Mesothelial cell of epicardium (in vitro differentiated cells): ENCODE results near the gene PREPL. TPM values are rescaled to one million over a fixed set of nuclear protein-coding genes. Genes with fewer than 3 reads are reported as not detected.

ENCODE experiments used
- DNase-seq, 2 experiments: peaks; one replicate each; pipeline ENCODE4 v3.0.0; 2021; ENCODE audit warnings: low spot score in 2 of 2; ENCODE audit not compliant: unreplicated experiment in 2 of 2
- H3K27ac Mint-ChIP-seq: 2 replicates; pipeline ENCODE4 v1.8.0; 2021; ENCODE audit warnings: mixed read lengths
- H3K27me3 Mint-ChIP-seq: 2 replicates; pipeline ENCODE4 v1.8.0; 2021; ENCODE audit warnings: low read depth, mixed read lengths
- H3K36me3 Mint-ChIP-seq: 2 replicates; pipeline ENCODE4 v1.8.0; 2021; ENCODE audit warnings: mixed read lengths
- H3K4me1 Mint-ChIP-seq: 2 replicates; pipeline ENCODE4 v1.8.0; 2021; ENCODE audit warnings: mixed read lengths
- H3K4me3 Mint-ChIP-seq: 2 replicates; pipeline ENCODE4 v1.8.0; 2021; ENCODE audit warnings: mild to moderate bottlenecking, moderate library complexity, mixed read lengths
- H3K9me3 Mint-ChIP-seq: 2 replicates; pipeline ENCODE4 v1.8.0; 2021; ENCODE audit warnings: mixed read lengths
- total RNA-seq: library from RNA; stranded (reverse); gene quantifications from 3 replicates; pipeline ENCODE4 v1.2.1, GENCODE V29; 2021
- TF ChIP-seq, protein P1 (sequence below): fragments of 200-600 bp; sonication (generic); IDR thresholded peaks from one replicate; pipeline ENCODE4 v1.5.0; 2021; ENCODE audit warnings: antibody characterized with exemption; ENCODE audit not compliant: unreplicated experiment

The PREPL gene
- total RNA-seq, 1 donor from 2014 or later, result 47.2 TPM

DNA sequence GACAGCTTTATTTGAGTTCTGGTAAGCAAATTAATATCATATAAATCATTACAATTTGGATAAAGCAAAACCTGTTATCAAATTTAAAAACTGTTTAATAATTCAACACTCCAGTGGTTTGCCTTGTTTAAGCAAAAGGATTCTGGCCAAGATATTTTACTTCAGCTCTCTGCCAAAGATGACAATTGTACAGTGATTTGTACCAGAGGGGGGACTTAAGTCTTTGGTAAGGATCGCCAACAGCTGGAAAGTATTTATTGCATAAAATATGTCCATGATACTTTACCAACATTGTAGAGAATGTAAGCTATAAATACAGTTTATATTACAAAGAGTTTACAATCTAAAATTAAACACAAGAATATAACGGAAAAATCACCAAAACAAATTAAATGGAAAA lies 13.8 kb downstream of the PREPL start:
- no peak overlapping the region for H3K27ac Mint-ChIP-seq
- H3K4me3 Mint-ChIP-seq, result no peak overlapping the region
- DNase-seq, result no peak
- no peaks in the 10 kb centered on the region for H3K27me3 Mint-ChIP-seq
- H3K4me1 Mint-ChIP-seq, result peaks cover 12% of the 10 kb centered on the region
- TF ChIP-seq, protein P1, sequence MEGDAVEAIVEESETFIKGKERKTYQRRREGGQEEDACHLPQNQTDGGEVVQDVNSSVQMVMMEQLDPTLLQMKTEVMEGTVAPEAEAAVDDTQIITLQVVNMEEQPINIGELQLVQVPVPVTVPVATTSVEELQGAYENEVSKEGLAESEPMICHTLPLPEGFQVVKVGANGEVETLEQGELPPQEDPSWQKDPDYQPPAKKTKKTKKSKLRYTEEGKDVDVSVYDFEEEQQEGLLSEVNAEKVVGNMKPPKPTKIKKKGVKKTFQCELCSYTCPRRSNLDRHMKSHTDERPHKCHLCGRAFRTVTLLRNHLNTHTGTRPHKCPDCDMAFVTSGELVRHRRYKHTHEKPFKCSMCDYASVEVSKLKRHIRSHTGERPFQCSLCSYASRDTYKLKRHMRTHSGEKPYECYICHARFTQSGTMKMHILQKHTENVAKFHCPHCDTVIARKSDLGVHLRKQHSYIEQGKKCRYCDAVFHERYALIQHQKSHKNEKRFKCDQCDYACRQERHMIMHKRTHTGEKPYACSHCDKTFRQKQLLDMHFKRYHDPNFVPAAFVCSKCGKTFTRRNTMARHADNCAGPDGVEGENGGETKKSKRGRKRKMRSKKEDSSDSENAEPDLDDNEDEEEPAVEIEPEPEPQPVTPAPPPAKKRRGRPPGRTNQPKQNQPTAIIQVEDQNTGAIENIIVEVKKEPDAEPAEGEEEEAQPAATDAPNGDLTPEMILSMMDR, result no peak
- peaks cover 16% of the 10 kb centered on the region for H3K36me3 Mint-ChIP-seq
- H3K9me3 Mint-ChIP-seq, result no peaks in the 10 kb centered on the region

DNA sequence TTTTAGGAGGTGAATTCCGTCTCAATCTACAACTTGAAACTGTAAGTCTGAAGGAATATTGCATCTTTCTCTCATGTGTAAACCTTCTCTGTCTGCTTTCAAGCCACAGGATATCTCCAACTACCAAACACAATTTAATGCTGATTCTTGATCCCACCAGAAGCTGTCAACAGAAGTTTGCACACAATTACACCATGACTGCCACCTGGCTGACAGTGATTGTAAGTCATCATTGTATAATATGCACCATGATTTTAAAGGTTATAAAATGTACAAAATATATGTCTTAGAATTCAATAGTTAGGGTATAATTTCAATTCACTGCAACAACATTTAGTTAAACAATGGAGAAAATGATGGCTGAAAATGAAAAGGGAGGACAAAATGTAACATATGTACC lies 18.4 kb downstream of the PREPL start:
- DNase-seq, result no peak
- Mint-ChIP-seq H3K4me1 (no peaks in the 10 kb centered on the region), H3K27ac (no peak overlapping the region), H3K9me3 (no peaks in the 10 kb centered on the region), H3K4me3 (no peak overlapping the region), H3K27me3 (no peaks in the 10 kb centered on the region), H3K36me3 (peaks cover 31% of the 10 kb centered on the region)
- TF ChIP-seq, protein P1, result no peak

DNA sequence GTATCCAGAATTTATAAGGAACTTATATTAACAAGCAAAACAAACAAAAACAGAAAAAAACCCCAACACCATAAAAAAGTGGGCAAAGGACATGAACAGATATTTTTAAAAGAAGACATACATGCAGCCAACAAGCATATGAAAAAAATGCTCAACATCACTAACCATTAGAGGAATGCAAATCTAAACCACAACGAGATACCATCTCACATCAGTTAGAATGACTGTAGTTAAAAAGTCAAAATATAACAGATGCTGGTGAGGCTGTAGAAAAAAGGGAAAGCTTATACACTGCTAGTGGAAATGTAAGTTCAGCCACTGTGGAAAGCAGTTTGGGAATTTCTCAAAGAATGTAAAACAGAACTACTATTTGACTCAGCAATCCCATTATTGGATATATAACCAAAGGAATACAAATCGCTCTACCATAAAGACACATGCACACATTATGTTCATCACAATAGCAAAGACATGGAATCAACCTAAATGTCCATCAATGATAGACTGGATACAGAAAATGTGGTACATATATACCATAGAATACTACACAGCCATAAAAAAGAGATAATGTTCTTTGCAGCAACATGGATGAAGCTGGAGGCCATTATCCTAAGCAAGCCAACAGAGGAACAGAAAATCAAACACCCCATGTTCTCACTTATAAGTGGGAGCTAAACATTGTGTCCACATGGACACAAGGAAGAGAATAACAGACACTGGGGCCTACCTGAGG lies 25.3 kb downstream of the PREPL start:
- Mint-ChIP-seq H3K4me1 (peaks cover 10% of the 10 kb centered on the region), H3K27me3 (no peaks in the 10 kb centered on the region), H3K9me3 (peaks cover 14% of the 10 kb centered on the region), H3K36me3 (peaks cover 51% of the 10 kb centered on the region), H3K27ac (no peak overlapping the region), H3K4me3 (no peak overlapping the region)
- TF ChIP-seq, protein P1, result no peak
- DNase-seq, result no peak

GRCh38 chr2:44333994-44334393 lies 27.3 kb downstream of the PREPL start:
- Mint-ChIP-seq H3K4me1 (peaks cover 10% of the 10 kb centered on the region), H3K9me3 (peaks cover 14% of the 10 kb centered on the region), H3K27me3 (no peaks in the 10 kb centered on the region), H3K27ac (peak overlapping the region; percentile 23), H3K4me3 (no peak overlapping the region), H3K36me3 (peaks cover 49% of the 10 kb centered on the region)
- DNase-seq, result no peak
- TF ChIP-seq, protein P1, result no peak

DNA sequence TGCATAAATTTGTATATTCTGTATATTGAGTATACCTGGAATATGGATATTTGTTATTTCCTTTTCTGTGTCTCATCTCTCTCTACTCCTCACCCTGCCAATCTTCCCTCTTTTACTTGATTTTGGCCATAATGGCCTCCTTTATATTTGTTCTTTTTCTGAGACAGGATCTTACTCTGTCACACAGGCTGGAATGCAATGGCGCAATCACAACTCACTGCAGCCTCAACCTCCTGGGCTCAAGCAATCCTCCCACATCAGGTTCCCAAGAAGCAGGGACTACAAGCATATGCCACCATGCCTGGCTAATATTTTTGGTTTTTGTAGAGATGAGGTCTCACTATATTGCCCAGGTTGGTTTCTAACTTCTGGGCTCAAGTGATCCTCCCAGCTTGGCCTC lies 30.5 kb downstream of the PREPL start:
- peaks cover 4% of the 10 kb centered on the region for H3K9me3 Mint-ChIP-seq
- TF ChIP-seq, protein P1, result no peak
- H3K4me3 Mint-ChIP-seq, result no peak overlapping the region
- H3K27ac Mint-ChIP-seq, result no peak overlapping the region
- no peak for DNase-seq
- H3K36me3 Mint-ChIP-seq, result peaks cover 34% of the 10 kb centered on the region
- no peaks in the 10 kb centered on the region for H3K27me3 Mint-ChIP-seq
- H3K4me1 Mint-ChIP-seq, result peaks cover 10% of the 10 kb centered on the region

DNA sequence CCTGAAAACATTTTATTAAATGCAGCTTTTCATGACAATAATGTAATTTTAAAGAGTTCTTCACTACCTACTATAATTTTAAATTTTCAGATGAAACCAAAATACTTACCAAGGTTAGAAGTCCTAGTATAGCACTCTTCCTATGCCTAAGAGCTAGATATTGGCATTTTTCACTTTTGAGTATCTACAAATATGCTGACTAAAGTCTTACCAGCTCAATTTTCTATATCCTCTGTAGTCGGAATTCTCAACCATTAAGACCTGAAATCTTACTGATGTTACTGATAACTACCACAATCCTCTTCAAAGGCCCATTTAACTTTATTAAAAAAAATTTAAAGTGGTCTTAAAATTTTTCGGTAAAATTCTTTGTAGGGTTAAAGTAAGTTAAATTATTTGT lies 32.0 kb downstream of the PREPL start:
- Mint-ChIP-seq H3K9me3 (no peaks in the 10 kb centered on the region), H3K27ac (no peak overlapping the region), H3K36me3 (peaks cover 32% of the 10 kb centered on the region), H3K4me1 (peaks cover 10% of the 10 kb centered on the region), H3K4me3 (no peak overlapping the region), H3K27me3 (no peaks in the 10 kb centered on the region)
- no peak for DNase-seq
- TF ChIP-seq, protein P1, result no peak
